Measurements from ENCODE around the gene PTGS2. TPM values are rescaled to one million over a fixed set of nuclear protein-coding genes. Genes with fewer than 3 reads are reported as not detected.

The PTGS2 gene
- total RNA-seq, 1 donor from 2014 or later: not detected

- Mint-ChIP-seq H3K4me3 (ENCODE audit: unreplicated experiment) (no peak overlapping the region), H3K36me3 (ENCODE audit: unreplicated experiment) (no peaks in the 10 kb centered on the region)
Observed at GRCh38 chr1:186710696-186711095, 30.5 kb upstream of the PTGS2 start.

GRCh38 chr1:186708694-186709097 is 28.5 kb upstream of the PTGS2 start:
- no peaks in the 10 kb centered on the region for H3K36me3 Mint-ChIP-seq (ENCODE audit: unreplicated experiment)
- no peaks in the 10 kb centered on the region for H3K27me3 Mint-ChIP-seq (ENCODE audit: unreplicated experiment)
- H3K4me3 Mint-ChIP-seq (ENCODE audit: unreplicated experiment): no peak overlapping the region
- no peak for DNase-seq
- H3K9me3 Mint-ChIP-seq (ENCODE audit: unreplicated experiment): no peaks in the 10 kb centered on the region
- H3K4me1 Mint-ChIP-seq (ENCODE audit: low read depth, unreplicated experiment): no peaks in the 10 kb centered on the region
- no peak for TF ChIP-seq CTCF (IDR thresholded peaks at IDR 0.05; ENCODE audit: partially characterized antibody, unreplicated experiment)
- H3K27ac Mint-ChIP-seq (ENCODE audit: unreplicated experiment): no peak overlapping the region

More at GRCh38 chr1:186710696-186711095, 30.5 kb upstream of the PTGS2 start:
- TF ChIP-seq CTCF (IDR thresholded peaks at IDR 0.05; ENCODE audit: partially characterized antibody, unreplicated experiment): no peak
- no peak for DNase-seq
- H3K9me3 Mint-ChIP-seq (ENCODE audit: unreplicated experiment): no peaks in the 10 kb centered on the region
- no peak overlapping the region for H3K27ac Mint-ChIP-seq (ENCODE audit: unreplicated experiment)
- H3K4me1 Mint-ChIP-seq (ENCODE audit: low read depth, unreplicated experiment): no peaks in the 10 kb centered on the region
- no peaks in the 10 kb centered on the region for H3K27me3 Mint-ChIP-seq (ENCODE audit: unreplicated experiment)

GRCh38 chr1:186703209-186703766 is 23.1 kb upstream of the PTGS2 start:
- DNase-seq: no peak
- Mint-ChIP-seq H3K4me3 (ENCODE audit: unreplicated experiment) (no peak overlapping the region), H3K36me3 (ENCODE audit: unreplicated experiment) (no peaks in the 10 kb centered on the region), H3K4me1 (ENCODE audit: low read depth, unreplicated experiment) (no peaks in the 10 kb centered on the region), H3K9me3 (ENCODE audit: unreplicated experiment) (no peaks in the 10 kb centered on the region), H3K27me3 (ENCODE audit: unreplicated experiment) (no peaks in the 10 kb centered on the region), H3K27ac (ENCODE audit: unreplicated experiment) (no peak overlapping the region)
- no peak for TF ChIP-seq CTCF (IDR thresholded peaks at IDR 0.05; ENCODE audit: partially characterized antibody, unreplicated experiment)

- H3K36me3 Mint-ChIP-seq (ENCODE audit: unreplicated experiment): no peaks in the 10 kb centered on the region
- no peaks in the 10 kb centered on the region for H3K9me3 Mint-ChIP-seq (ENCODE audit: unreplicated experiment)
- H3K4me1 Mint-ChIP-seq (ENCODE audit: low read depth, unreplicated experiment): no peaks in the 10 kb centered on the region
- H3K27ac Mint-ChIP-seq (ENCODE audit: unreplicated experiment): no peak overlapping the region
- TF ChIP-seq CTCF (IDR thresholded peaks at IDR 0.05; ENCODE audit: partially characterized antibody, unreplicated experiment): no peak
- H3K4me3 Mint-ChIP-seq (ENCODE audit: unreplicated experiment): no peak overlapping the region
- DNase-seq: no peak
- H3K27me3 Mint-ChIP-seq (ENCODE audit: unreplicated experiment): no peaks in the 10 kb centered on the region
Observed at GRCh38 chr1:186700722-186701121, 20.5 kb upstream of the PTGS2 start.

- TF ChIP-seq CTCF (IDR thresholded peaks at IDR 0.05; ENCODE audit: partially characterized antibody, unreplicated experiment): no peak
- Mint-ChIP-seq H3K36me3 (ENCODE audit: unreplicated experiment) (no peaks in the 10 kb centered on the region), H3K4me3 (ENCODE audit: unreplicated experiment) (no peak overlapping the region), H3K27me3 (ENCODE audit: unreplicated experiment) (no peaks in the 10 kb centered on the region), H3K4me1 (ENCODE audit: low read depth, unreplicated experiment) (no peaks in the 10 kb centered on the region), H3K27ac (ENCODE audit: unreplicated experiment) (no peak overlapping the region), H3K9me3 (ENCODE audit: unreplicated experiment) (no peaks in the 10 kb centered on the region)
- no peak for DNase-seq
Observed at GRCh38 chr1:186699519-186699918, 19.3 kb upstream of the PTGS2 start.

Data from glutamatergic neuron (in vitro differentiated cells).